NAMALWA (cell line): ENCODE measurements around the gene NUMA1.

Source experiments
- DNase-seq: peaks from one replicate; pipeline ENCODE4 v3.0.0-alpha.2; 2015; ENCODE audit warnings: low spot score

The NUMA1 gene

DNA sequence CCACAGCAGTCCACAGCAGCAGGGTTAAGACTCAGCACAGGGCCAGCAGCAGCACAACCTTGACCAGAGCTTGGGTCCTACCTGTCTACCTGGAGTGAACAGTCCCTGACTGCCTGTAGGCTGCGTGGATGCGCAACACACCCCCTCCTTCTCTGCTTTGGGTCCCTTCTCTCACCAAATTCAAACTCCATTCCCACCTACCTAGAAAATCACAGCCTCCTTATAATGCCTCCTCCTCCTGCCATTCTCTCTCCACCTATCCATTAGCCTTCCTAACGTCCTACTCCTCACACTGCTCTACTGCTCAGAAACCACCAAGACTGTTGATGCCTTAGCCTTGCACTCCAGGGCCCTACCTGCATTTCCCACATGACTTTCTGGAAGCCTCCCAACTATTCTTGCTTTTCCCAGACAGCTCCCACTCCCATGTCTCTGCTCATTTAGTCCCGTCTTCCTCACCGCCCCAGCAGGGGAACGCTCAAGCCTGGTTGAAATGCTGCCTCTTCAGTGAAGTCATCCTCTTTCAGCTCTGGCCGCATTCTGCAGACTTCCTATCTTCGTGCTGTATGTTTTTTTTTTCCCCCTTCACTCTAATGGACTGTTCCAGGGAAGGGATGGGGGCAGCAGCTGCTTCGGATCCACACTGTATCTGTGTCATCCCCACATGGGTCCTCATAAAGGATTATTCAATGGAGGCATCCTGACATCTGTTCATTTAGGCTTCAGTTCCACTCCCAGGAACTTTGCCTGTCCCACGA is 78.3 kb downstream of the NUMA1 start:
- DNase-seq = no peak

DNA sequence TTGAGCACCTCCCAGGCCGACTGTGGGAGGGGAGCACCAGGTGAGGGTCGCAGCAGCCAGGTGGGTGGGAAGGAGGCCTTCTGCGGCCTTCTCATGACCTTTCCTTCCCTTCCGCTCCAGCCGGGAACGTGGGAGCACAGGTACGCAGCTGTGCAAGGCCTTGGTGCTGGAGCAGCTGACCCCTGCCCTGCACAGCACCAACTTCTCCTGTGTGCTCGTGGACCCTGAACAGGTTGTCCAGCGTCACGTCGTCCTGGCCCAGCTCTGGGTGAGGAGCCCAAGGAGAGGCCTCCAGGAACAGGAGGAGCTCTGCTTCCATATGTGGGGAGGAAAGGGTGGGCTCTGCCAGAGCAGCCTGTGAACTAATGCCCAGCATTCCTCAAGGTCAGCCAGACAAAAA is 79.1 kb downstream of the NUMA1 start:
- DNase-seq = no peak

DNA sequence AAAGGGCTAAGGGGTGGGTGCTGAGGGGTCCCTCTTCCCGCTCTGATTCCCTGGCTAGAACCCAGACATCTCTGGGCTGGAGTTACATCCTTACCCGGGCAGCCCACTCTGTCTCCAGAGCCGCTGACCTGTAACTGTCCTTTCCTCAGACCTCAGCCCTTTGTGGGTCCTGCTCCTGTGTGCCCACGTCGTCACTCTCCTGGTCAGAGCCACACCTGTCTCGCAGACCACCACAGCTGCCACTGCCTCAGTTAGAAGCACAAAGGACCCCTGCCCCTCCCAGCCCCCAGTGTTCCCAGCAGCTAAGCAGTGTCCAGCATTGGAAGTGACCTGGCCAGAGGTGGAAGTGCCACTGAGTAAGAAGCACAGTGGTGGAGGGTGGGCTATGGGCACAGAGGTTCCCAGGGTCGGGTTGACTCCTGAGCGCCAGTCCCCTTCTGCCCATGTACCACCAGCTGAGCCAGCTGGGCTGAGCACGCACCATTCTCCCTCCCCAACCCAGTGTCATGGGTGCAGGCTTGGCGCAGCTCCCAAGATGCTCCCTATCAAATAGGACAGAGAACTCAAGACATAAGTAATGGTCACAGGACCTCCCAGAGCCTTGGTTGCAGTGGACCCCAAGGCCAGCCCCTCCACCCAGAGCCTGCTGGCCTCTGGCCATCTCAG is 80.0 kb downstream of the NUMA1 start:
- DNase-seq = no peak

DNA sequence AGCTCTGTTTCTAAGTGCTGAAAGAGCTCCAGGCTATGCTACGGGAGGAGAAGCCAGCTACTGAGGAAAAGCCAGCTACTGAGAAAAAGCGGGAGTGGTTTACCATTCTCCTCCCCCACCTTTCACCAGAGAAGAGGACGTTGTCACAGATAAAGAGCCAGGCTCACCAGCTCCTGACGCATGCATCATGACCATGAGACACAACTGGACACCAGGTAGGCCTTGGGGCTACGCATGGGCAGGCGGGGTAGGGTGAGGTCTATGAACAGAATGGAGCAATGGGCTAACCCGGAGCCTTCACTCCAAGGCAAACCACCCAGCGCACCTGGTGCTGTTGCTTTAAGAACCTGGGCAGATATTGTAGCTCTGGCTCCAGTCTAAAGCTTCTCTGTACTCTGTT is 80.5 kb downstream of the NUMA1 start:
- no peak for DNase-seq

DNA sequence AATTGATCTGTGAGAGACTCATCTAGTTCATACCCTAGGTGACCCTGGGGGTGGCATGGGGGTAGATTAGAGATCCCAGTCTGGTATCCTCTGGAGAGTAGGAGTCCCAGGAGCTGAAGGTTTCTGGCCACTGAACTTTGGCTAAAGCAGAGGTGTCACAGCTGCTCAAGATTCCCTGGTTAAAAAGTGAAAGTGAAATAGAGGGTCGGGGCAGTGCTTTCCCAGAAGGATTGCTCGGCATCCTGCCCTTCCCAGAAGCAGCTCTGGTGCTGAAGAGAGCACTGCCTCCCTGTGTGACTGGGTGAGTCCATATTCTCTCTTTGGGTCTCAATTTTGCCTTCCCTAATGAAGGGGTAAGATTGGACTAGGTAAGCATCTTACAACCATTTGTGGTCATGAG is 81.0 kb downstream of the NUMA1 start:
- DNase-seq = no peak

DNA sequence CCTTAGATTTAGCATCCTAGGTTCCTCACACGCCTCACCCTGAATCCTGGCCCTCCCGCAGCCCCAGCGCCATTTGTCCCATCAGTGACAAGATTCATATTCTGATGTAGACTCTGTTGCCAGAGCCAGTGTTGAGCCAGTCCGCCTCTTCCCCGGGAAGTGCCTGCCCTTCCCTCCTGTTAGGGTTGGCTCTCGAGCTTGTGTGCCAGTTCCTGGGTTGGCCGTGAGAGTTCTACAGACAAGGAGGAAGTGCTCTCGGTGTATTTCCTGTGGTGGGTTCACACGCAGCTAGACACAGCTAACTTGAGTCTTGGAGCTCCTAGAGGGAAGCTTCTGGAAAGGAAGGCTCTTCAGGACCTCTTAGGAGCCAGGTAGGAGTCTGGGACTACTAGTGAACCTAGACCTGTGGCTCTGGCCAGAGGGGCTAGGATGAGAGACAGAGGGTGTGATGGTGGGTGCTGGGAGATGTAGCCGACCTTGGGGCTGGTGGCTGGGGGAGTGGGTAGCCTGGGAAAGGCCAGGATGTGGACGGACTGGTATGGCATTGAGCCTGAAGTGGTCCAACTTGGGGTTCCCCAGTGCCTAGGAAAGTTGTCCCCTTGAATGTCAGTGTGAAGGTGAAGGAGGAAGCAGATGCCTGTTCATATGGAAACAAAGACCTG is 81.6 kb downstream of the NUMA1 start, which contains the start of gene IL18BP:
TSS of gene IL18BP (plus strand) at position 261 of the 662 bp plus-strand sequence. CDS start 1,076 bp downstream, outside the sequence.
- DNase-seq = peak; percentile 66

GRCh38 chr11:71998061-71998460 is 82.3 kb downstream of the NUMA1 start:
- no peak for DNase-seq

GRCh38 chr11:71997594-71997993 is 82.7 kb downstream of the NUMA1 start:
- DNase-seq = no peak

DNA sequence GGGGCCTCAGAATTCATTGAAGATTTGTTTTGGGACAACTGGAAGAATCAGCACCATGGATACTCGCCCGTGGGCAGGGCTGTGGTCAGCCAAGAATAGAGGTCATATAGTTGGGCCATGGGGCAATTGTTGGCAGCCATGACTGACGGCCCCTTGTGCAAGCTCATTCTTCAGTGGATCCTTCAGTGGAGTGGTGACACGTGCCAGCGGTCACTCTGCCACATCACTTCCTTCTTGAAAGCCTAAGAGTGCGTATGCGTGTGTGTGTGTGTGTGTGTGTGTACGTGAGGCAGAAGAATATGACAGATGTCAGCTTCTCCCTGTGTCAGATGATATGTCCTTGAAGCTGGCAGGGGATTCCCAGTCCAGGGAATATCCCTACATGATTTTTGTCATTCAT is 83.4 kb downstream of the NUMA1 start:
- no peak for DNase-seq

- DNase-seq = no peak
Measured at GRCh38 chr11:71996517-71996916, 83.8 kb downstream of the NUMA1 start.

DNA sequence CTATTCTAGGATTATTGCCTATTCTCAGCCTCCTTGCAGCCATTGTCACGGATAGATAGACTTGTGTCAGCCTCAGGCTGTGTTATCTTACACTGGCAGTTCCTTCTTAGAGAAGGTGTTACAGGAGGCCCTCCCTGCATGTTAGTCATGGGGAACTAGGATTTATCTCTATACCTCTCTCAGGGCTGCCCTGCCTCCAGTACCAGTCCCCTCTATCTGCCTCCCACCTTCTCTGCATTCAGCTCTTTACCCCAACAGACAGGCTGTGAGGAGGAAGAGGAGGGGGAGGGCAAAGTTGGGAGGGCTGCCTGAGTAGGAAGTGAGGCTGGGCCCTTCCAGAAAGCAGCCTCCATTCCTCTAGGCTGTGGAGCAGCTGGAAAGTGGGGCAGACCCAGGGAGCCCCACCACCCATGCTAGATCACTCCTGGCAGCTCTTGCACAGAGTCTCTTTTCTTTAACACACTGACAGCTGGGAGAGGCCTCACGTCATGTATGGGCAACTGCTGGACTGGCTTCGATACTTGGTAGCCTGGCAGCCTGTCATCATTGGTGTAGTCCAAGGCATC is 84.5 kb downstream of the NUMA1 start:
- no peak for DNase-seq

GRCh38 chr11:71994786-71995185 is 85.6 kb downstream of the NUMA1 start:
- DNase-seq = no peak

DNA sequence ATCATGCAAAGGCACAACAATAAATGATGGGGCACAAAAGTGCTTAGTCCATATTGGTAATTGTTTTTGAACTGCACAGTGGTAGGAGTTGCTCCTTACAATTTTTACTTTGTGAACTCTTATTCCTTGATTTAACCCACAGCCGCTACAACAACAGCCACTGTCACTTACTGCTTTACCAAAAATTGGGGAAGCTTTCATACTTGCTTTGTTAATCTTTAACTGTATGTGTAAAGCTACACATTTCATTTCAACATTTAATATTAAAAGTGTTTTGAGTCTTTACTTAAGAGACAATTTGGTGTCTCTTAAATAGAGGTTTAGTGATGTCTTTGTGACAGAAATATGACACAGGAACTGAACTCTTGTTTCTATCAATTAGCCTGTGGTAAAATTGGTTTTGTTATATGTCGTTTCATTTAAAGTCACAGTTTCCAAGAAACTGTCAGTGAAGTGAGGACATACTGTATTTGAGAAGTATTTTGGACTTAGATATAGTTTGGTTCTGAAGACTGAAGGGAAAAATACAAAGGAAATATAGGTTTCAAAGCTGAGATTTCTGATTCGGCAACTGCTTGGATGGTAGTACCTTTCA is 88.1 kb downstream of the NUMA1 start:
- no peak for DNase-seq

GRCh38 chr11:71991494-71991893 is 88.8 kb downstream of the NUMA1 start:
- DNase-seq = peak; percentile 41

DNA sequence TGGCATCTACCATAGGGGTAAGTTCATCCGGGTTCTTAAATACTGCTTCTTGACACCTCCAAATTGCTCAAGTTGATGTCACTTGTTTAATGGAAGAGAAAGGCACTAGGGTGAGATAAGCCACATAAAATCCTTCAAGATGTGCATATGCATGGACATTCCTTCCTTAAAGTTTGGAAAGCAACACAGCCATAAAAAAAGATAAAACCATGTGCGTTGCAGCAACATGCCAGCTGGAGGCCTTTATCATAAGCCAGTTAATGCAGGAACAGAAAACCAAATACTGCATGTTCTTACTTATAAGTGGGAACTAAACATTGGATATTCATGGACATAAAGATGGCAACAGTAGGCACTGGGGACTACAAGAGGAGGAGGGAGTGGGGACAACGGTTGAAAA is 89.6 kb downstream of the NUMA1 start:
- no peak for DNase-seq

GRCh38 chr11:71988050-71988449 is 92.3 kb downstream of the NUMA1 start:
- DNase-seq = no peak

GRCh38 chr11:71987521-71987920 is 92.8 kb downstream of the NUMA1 start:
- no peak for DNase-seq

- no peak for DNase-seq
Measured at GRCh38 chr11:71986131-71986530, 94.2 kb downstream of the NUMA1 start.

DNA sequence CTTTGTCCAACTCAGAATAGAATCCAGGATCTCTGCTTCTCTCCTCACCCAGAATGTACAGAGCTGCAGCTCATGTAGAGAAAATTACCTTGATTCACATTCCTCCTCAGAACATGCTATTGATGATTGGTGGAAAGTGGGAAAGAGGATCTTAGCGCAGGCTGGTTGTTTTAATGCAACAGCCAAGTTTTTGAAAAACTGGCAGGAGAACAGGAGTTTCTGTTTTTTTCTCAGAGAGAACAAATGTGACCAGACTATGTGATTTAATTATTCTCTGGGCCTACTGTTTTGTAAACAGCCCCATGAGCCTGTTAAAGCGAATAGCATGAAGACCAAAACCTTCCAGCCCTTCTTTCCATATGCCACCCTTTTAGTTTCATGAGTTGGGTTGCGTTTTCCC is 100.7 kb downstream of the NUMA1 start:
- DNase-seq = no peak

- DNase-seq = no peak
Measured at GRCh38 chr11:71979094-71979493, 101.2 kb downstream of the NUMA1 start.

GRCh38 chr11:71977743-71978418 is 102.5 kb downstream of the NUMA1 start:
- peak; percentile 83 for DNase-seq

DNA sequence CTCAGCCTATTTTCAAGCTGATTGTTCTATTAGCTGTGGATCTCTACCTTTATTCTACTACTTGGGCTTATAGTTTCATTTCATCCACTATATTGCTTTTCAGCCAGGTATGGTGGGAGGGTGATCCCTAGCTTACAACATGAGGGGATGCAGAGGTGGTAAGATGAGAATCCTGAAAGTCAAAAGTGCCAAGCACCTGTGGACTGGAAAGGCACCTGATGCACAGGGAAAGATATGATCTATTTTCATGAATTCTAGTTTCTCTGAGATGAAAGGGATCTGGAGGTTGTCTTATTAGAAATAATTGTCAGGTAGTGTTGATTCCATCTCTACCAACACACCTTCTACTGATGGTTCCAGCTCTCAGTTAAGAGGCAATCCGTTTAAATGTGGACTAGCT is 103.3 kb downstream of the NUMA1 start:
- DNase-seq = no peak
